A549 (cell line): ENCODE results near the gene TRABD2A. TPM values are rescaled to one million over a fixed set of nuclear protein-coding genes. Genes with fewer than 3 reads are reported as not detected.

Experiments used
- ATAC-seq, 2 experiments: fragments of 200-7000 bp in 1 of 2; fragments of >200 bp in 1 of 2; cut with Nextera tagmentation in 1 of 2; cut with Tn5 transposase in 1 of 2; 3 replicates each; pipeline versions ENCODE4 v1.8.0 to v1.9.1; 2018 to 2020; ENCODE audit warnings: mild to moderate bottlenecking in 1 of 2, moderate library complexity in 1 of 2
- CTCF ChIA-PET: fragments of 300-600 bp; sonication (Branson Sonifier 250); formaldehyde crosslinking; extraction: SDS; loops from one replicate; lab custom pipeline; 2021; ENCODE audit warnings: antibody characterized with exemption, inconsistent platforms; lab: Yijun Ruan, JAX
- POLR2A ChIA-PET: fragments of 350-600 bp; formaldehyde crosslinking; extraction: SDS; loops from one replicate; lab custom pipeline; 2021; ENCODE audit warnings: antibody characterized with exemption, inconsistent platforms; lab: Yijun Ruan, JAX
- DNase-seq, 2 experiments: peaks; one replicate each; pipeline versions ENCODE4 v3.0.0 to v3.0.0-alpha.2; 2011 to 2016; ENCODE audit warnings: low read depth in 1 of 2, low spot score in 1 of 2
- FAIRE-seq: peaks from 2 replicates; lab custom pipeline; 2011; peaks lifted over from hg19 to GRCh38; lab: Jason Lieb, UNC
- H3K27ac ChIP-seq, 2 experiments: fragments of >200 bp; sonication (Bioruptor Twin); formaldehyde crosslinking; 3 replicates each; pipeline ENCODE4 v1.5.1; 2016 to 2017
- H3K4me1 ChIP-seq: fragments of >200 bp; sonication (Bioruptor Twin); formaldehyde crosslinking; 3 replicates; pipeline ENCODE4 v1.6.1; 2016
- H3K4me2 ChIP-seq: fragments of >200 bp; sonication (Bioruptor Twin); formaldehyde crosslinking; 3 replicates; pipeline ENCODE4 v1.6.1; 2016
- H3K4me3 ChIP-seq: fragments of >200 bp; sonication (Bioruptor Twin); formaldehyde crosslinking; 3 replicates; pipeline ENCODE4 v1.5.1; 2016
- H3K9me3 ChIP-seq: fragments of >200 bp; sonication (Bioruptor Twin); formaldehyde crosslinking; 3 replicates; pipeline ENCODE4 v1.6.1; 2016
- BHLHE40 ChIP-seq: IDR thresholded peaks from 2 replicates; pipeline ENCODE4 v1.6.1; 2012; ENCODE audit warnings: low read depth, low read length, inconsistent platforms
- CHD2 ChIP-seq: fragments of 150-350 bp; IDR thresholded peaks from 2 replicates; pipeline ENCODE4 v1.6.1; 2014; ENCODE audit warnings: low read length; ENCODE audit not compliant: partially characterized antibody
- EHMT2 ChIP-seq: fragments of 200-600 bp; sonication (generic); IDR thresholded peaks from 2 replicates; pipeline ENCODE4 v1.6.1; 2016; ENCODE audit warnings: antibody characterized with exemption, low read depth, mild to moderate bottlenecking, moderate library complexity
- ESRRA ChIP-seq: fragments of 150-350 bp; IDR thresholded peaks from 2 replicates; pipeline ENCODE4 v1.6.1; 2014; ENCODE audit warnings: mild to moderate bottlenecking, low read length, borderline replicate concordance
- FOSB ChIP-seq: fragments of 250-450 bp; sonication (Bioruptor Pico); IDR thresholded peaks from 2 replicates; pipeline ENCODE4 v1.5.0; 2020; ENCODE audit warnings: mild to moderate bottlenecking, moderate library complexity
- FOXS1 ChIP-seq: fragments of 250-450 bp; sonication (Bioruptor Pico); IDR thresholded peaks from 2 replicates; pipeline ENCODE4 v1.5.0; 2020; ENCODE audit warnings: mild to moderate bottlenecking, moderate library complexity
- GATA3 ChIP-seq: IDR thresholded peaks from 2 replicates; pipeline ENCODE4 v1.6.1; 2012; ENCODE audit warnings: borderline replicate concordance
- HMGXB4 ChIP-seq: fragments of 250-450 bp; sonication (Bioruptor Pico); IDR thresholded peaks from 2 replicates; pipeline ENCODE4 v1.5.0; 2021; ENCODE audit warnings: mild to moderate bottlenecking, moderate library complexity, borderline replicate concordance
- JUN ChIP-seq, 2 experiments: fragments of >200 bp; sonication (Bioruptor Twin); formaldehyde crosslinking; IDR thresholded peaks; 2 replicates in 1 of 2; 3 replicates in 1 of 2; pipeline ENCODE4 v1.6.1; 2016 to 2017
- JUNB ChIP-seq: fragments of >200 bp; sonication (Bioruptor Twin); formaldehyde crosslinking; IDR thresholded peaks from 2 replicates; pipeline ENCODE4 v1.6.1; 2016
- KDM5A ChIP-seq: fragments of 200-600 bp; sonication (generic); IDR thresholded peaks from 2 replicates; pipeline ENCODE4 v1.6.1; 2016; ENCODE audit warnings: antibody characterized with exemption, mild to moderate bottlenecking
- MAZ ChIP-seq: fragments of 150-350 bp; IDR thresholded peaks from 2 replicates; pipeline ENCODE4 v1.6.1; 2014; ENCODE audit warnings: antibody characterized with exemption, low read depth, low read length, borderline replicate concordance
- MYC ChIP-seq: IDR thresholded peaks from 2 replicates; pipeline ENCODE4 v1.6.1; 2012; ENCODE audit warnings: mild to moderate bottlenecking, inconsistent platforms, low read length, improper control_type of control experiment, borderline replicate concordance
- NFE2L2 ChIP-seq: fragments of 150-350 bp; conservative IDR thresholded peaks from 2 replicates; pipeline ENCODE4 v1.6.1; 2014; ENCODE audit warnings: low read length
- POLR2A ChIP-seq: IDR thresholded peaks from 2 replicates; pipeline ENCODE4 v1.6.1; 2012; ENCODE audit warnings: mild to moderate bottlenecking, low read length
- RAD21 ChIP-seq, 2 experiments: fragments of >200 bp in 1 of 2; sonication (Bioruptor Twin) in 1 of 2; formaldehyde crosslinking in 1 of 2; IDR thresholded peaks in 1 of 2; conservative IDR thresholded peaks in 1 of 2; 2 replicates in 1 of 2; 3 replicates in 1 of 2; pipeline ENCODE4 v1.6.1; 2012 to 2018; ENCODE audit warnings: inconsistent platforms in 1 of 2
- RARB ChIP-seq: fragments of 250-450 bp; sonication (Bioruptor Pico); IDR thresholded peaks from 2 replicates; pipeline ENCODE4 v1.8.0; 2021; ENCODE audit warnings: mild to moderate bottlenecking, moderate library complexity
- REST ChIP-seq: fragments of 200-600 bp; sonication (generic); IDR thresholded peaks from 2 replicates; pipeline ENCODE4 v1.6.1; 2016; ENCODE audit warnings: antibody characterized with exemption, mild to moderate bottlenecking, moderate library complexity
- TFCP2L1 ChIP-seq: fragments of 250-450 bp; sonication (Bioruptor Pico); IDR thresholded peaks from 2 replicates; pipeline ENCODE4 v1.5.0; 2021; ENCODE audit warnings: mild to moderate bottlenecking
- USF2 ChIP-seq: fragments of 450-650 bp; IDR thresholded peaks from 2 replicates; pipeline ENCODE4 v1.6.1; 2014; ENCODE audit warnings: antibody characterized with exemption
- WGBS: methylation state at CpG from one replicate; pipeline ENCODE4 v1.1.6; 2017; ENCODE audit errors: missing lambda C conversion rate; 5-methylcytosine and 5-hydroxymethylcytosine counted together
- polyA plus RNA-seq, 4 experiments: library from polyadenylated mRNA; depleted of rRNA in 3 of 4; stranded (reverse); fragments of >200 nt; fragmentation: RNase III in 1 of 4; extraction: RNeasy Plus Mini Kit Qiagen cat#74134 plus additional on column Dnase treatment in 1 of 4; gene quantifications; 2 replicates in 3 of 4; 3 replicates in 1 of 4; pipeline ENCODE4 v1.2.3, GENCODE V29; 2011 to 2017

The TRABD2A gene
- polyA plus RNA-seq, 2 of the 4 experiments (the other 2 are of a cell fraction) = 6.1 to 7.1 TPM

- 29% methylated on average over 3 of the region's 3 CpGs for WGBS
- no peak for ATAC-seq
- FAIRE-seq = no peak
- DNase-seq = no peak
- CTCF ChIA-PET = interaction anchor here (1.0 to 1.8 kb wide), 5 partner anchors 10 to 38 kb away, joined by 3 to 4 read pairs (median 4); no protein-coding TSS in a partner anchor
- H3K27ac ChIP-seq = no peak overlapping the region
- no peak overlapping the region for H3K4me2 ChIP-seq
- TF ChIP-seq HMGXB4 (CRISPR knock-in tag) (no peak), MYC (no peak), RARB (CRISPR knock-in tag) (no peak)
- TF ChIP-seq, all 56 proteins: peak for 0
- Histone ChIP-seq H3K4me3 (no peak overlapping the region), H3K4me1 (no peaks in the 10 kb centered on the region), H3K9me3 (no peaks in the 10 kb centered on the region)
- POLR2A ChIA-PET = no interaction called here
These were observed 29.0 kb downstream of the TRABD2A start for GRCh38 chr2:84851876-84852275.

DNA sequence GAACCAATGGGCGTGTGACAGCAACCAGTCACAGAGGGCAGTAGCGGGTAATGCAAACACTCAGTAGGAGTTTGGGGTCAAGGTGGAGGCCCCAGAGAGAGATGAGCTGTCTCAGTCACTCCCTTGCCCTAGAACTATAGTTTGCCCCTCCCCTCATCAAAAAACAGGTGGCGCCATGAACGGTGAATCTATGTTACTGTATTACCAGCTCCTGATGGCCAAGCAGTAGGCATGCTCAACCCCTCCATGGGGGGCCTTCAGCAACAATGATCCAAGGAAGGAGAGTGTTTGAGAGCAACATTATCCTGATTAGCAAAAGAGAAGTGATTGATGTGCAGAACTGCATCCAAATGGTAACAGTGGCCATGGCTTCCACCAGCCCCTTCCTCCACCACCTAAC, 30.4 kb downstream of the TRABD2A start:
- CTCF ChIA-PET = interaction anchor here (0.6 to 1.4 kb wide), 3 partner anchors 14 to 32 kb away, joined by 3 read pairs; no protein-coding TSS in a partner anchor
- Histone ChIP-seq H3K4me2 (no peak overlapping the region), H3K4me1 (no peaks in the 10 kb centered on the region), H3K4me3 (no peak overlapping the region), H3K9me3 (no peaks in the 10 kb centered on the region), H3K27ac (no peak overlapping the region)
- POLR2A ChIA-PET = no interaction called here
- TF ChIP-seq POLR2A = no peak
- TF ChIP-seq JUN (IDR thresholded peaks at IDR 0.05) = no peak
- no peak for TF ChIP-seq MAZ
- no peak for TF ChIP-seq TFCP2L1 (CRISPR knock-in tag)
- TF ChIP-seq RAD21 (conservative IDR thresholded peaks at IDR 0.05 in 1 of 2, IDR thresholded peaks at IDR 0.05 in 1 of 2) = no peak
- no peak for TF ChIP-seq REST
- TF ChIP-seq GATA3 = no peak
- TF ChIP-seq BHLHE40 = no peak
- TF ChIP-seq ESRRA = no peak
- no peak for TF ChIP-seq NFE2L2
- no peak for TF ChIP-seq USF2
- no peak for TF ChIP-seq JUNB
- no peak for TF ChIP-seq FOXS1
- TF ChIP-seq KDM5A = no peak
- no peak for TF ChIP-seq EHMT2
- no peak for TF ChIP-seq HMGXB4 (CRISPR knock-in tag)
- TF ChIP-seq FOSB = no peak
- TF ChIP-seq MYC = no peak
- TF ChIP-seq CHD2 = no peak
- WGBS = 75% methylated on average over 4 of the region's 4 CpGs
- ATAC-seq (no peak), FAIRE-seq (no peak), DNase-seq (no peak)
